Left colon (tissue), 2 donors: ENCODE measurements around the gene CD52. TPM values are rescaled to one million over a fixed set of nuclear protein-coding genes. Genes with fewer than 3 reads are reported as not detected.
A peak's percentile ranks its signal among the peaks of the same experiment; 100 is the strongest.
"Not testable (repeated sequence)": the region's sequence is repeated elsewhere in the genome, so short reads cannot be mapped to it uniquely, and the experiment has no call there.

ENCODE experiments used
- ATAC-seq: fragments of 200-7000 bp; cut with Tn5 transposase; one replicate; pipeline ENCODE4 v1.9.1; 2020; ENCODE audit warnings: mild to moderate bottlenecking, moderate library complexity
- DNase-seq, 2 donors: peaks; one replicate each; pipeline ENCODE4 v3.0.0-alpha.2; 2020
- intact Hi-C, 2 donors: fragments of 100-400 bp; cut with DNase I in 1 of 2; cut with micrococcal nuclease in 1 of 2; formaldehyde crosslinking; loops; one replicate each; pipeline versions ENCODE4 v1.11.2 to v1.14.0; 2022; cut with DNase I, micrococcal nuclease
- total RNA-seq, 2 donors: library from RNA; stranded (reverse); fragmentation: NEBNext Ultra II Directional; extraction: Animal tissue kit (Norgen Biotek cat#: 25700); gene quantifications; one replicate each; pipeline ENCODE4 v1.2.1, GENCODE V29; 2021
- donor health status: DM: no; HTN: no; CAD: no.
- donor health status: DM: yes; HTN: yes; CAD: no.

Gene CD52
- total RNA-seq, 2 donors from 2014 or later: 5.7 to 12.9 TPM

DNA sequence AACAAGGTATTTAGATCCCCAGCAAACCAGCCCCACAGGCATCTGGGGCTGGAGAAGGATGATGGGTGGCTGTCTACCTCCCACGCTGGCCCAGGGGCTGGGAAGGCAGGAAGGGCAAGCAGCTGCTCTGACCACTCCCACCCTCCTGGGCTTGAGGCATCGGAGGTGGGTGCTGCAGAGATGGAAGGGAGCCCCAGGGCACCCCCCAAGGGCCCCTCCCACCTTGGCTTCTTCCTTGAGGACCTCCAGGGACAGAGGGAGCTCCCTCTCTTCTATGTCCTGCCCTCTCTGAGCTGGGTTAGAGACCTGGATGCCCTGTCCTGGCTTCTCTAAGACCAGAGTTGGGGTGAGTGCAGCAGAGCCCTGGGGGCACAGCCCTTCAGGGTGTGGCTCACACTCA lies 3.1 kb downstream of the CD52 start:
- DNase-seq: no peak
- ATAC-seq: no peak
- intact Hi-C loops: loop anchor here in 1 of 2 donors (10.0 kb wide), 1 partner anchor 46 kb away; no protein-coding TSS in a partner anchor

DNA sequence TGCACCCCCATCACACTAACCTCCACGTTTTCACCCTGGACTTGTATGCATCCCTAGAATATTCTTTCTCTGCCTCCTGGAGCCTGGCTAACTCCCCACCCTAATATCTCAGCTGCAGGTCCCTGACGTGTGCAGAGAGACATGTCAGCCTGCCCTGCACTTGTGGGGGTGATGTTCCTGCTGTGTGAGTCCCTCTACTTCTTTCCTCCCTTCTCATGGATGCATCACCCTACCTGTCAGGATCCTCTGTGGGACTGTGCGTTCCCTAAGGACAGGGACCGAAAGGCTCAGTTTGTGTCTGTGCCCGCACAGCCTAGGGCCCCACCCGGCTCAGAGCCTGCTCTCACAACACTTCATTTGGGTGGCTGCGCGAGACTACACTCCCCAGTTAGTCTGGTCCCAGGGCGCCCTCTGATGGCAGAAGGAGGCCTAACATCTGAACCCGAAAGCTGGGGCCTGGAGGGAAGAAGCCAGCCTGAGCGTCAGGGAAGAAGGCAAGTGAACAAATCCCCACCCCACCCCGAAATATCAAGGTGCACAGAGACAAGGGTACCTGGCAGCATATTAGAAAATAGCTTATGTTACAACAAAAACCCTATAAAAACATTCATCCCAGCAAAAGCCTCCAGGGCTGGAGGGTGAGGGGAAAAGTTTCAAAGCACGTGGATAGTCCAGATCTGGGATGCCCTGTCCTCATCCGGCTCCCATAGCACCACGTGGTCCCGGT lies 3.7 kb downstream of the CD52 start:
- DNase-seq: peak; percentile 89 to 96
- intact Hi-C loops: loop anchor here (2.0 to 10.0 kb wide), 2 partner anchors 47 kb away; no protein-coding TSS in a partner anchor
- ATAC-seq: peak; percentile 91

GRCh38 chr1:26322042-26322331 lies 4.2 kb downstream of the CD52 start:
- no peak for ATAC-seq
- DNase-seq: no peak
- intact Hi-C loops: loop anchor here (2.0 to 10.0 kb wide), 2 partner anchors 47 kb away; no protein-coding TSS in a partner anchor

- no peak for ATAC-seq
- DNase-seq: no peak
- intact Hi-C loops: loop anchor here (2.0 to 10.0 kb wide), 2 partner anchors 49 kb away; no protein-coding TSS in a partner anchor
Observed at GRCh38 chr1:26323382-26323781, 5.6 kb downstream of the CD52 start.

GRCh38 chr1:26324550-26324949 lies 6.8 kb downstream of the CD52 start:
- intact Hi-C loops: loop anchor here in 1 of 2 donors (10.0 kb wide), 1 partner anchor 50 kb away; no protein-coding TSS in a partner anchor
- DNase-seq (no peak), ATAC-seq (no peak)

- no peak for DNase-seq
- intact Hi-C loops: loop anchor here in 1 of 2 donors (10.0 kb wide), 1 partner anchor 53 kb away; no protein-coding TSS in a partner anchor
- ATAC-seq: no peak
Observed at GRCh38 chr1:26327956-26328362, 10.2 kb downstream of the CD52 start.

GRCh38 chr1:26328597-26328996 lies 10.8 kb downstream of the CD52 start:
- intact Hi-C loops: loop anchor here in 1 of 2 donors (10.0 kb wide), 1 partner anchor 54 kb away; no protein-coding TSS in a partner anchor
- DNase-seq (no peak), ATAC-seq (no peak)

DNA sequence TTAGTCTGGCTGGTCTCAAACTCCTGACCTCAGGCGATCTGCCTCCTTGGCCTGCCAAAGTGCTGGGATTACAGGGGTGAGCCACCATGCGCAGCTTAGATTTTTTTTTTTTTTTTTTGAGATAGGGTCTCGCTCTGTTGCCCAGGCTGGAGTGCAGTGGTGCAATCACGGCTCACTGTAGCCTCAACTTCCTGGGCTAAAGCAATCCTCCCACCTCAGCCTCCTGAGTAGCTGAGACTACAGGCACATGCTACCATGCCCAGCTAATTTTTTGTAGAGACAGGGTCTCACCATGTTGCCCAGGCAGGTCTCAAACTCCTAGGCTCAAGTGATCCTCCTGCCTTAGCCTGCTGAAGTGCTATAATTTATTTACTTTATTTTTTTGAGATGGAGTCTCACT lies 11.6 kb downstream of the CD52 start:
- intact Hi-C loops: loop anchor here in 1 of 2 donors (10.0 kb wide), 1 partner anchor 55 kb away; no protein-coding TSS in a partner anchor

DNA sequence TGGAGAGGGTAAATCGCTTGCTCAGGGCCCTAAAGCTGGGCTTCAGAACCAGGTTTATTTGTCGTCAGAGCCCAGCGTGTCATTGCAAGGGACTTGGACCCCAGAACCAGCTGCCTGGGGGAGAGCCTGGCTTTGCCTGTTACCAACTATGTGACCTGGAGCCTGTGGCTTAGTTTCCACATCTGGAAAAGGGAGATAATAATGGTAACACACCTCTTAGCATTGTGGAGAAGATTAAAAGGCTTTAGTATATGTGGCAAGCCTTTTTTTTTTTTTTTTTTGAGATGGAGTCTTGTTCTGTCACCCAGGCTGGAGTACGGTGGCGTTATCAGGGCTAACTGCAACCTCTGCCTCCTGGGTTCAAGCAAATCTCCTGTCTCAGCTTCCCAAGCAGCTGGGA lies 12.5 kb downstream of the CD52 start:
- ATAC-seq (no peak), DNase-seq (no peak)
- intact Hi-C loops: no loop called here

More for the DNA sequence above, 11.6 kb downstream of the CD52 start:
- ATAC-seq, DNase-seq: not testable (repeated sequence)

GRCh38 chr1:26333312-26333711 lies 15.6 kb downstream of the CD52 start:
- intact Hi-C loops, ATAC-seq, DNase-seq: not testable (repeated sequence)

DNA sequence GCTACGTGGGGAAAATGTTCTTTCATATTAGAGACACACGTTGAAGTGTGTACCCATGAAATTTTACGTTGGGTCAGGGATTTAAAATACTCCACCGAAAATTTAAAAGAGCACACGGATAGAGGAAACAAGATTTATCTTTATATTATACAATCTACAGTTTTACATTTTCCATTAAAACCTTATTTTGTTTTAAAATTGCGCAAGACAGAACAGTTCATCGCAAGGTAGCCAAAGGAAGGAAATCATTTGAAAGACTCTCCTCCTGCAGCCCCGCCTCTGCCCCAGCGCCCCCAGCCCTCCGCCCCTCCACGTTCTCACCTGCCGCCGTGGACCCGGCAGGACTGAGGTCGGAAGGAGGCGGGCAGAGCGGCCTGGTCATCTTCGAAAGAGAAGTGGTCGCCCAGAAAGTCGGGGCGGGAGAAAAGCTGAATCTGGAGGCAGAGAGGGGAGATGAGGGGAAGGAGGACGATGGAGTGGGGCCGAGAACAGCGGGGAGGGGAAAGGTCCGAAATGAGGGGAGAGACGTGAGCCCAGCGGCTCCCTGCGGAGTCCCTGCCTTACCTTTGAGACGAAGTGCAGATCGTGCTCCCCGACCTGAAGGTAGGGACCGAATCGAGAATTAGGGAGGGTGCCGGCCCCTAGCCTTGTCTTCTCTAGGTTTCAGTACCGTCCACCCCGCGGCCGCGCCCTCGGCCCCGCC lies 18.2 kb downstream of the CD52 start:
- DNase-seq (no peak), ATAC-seq (peak; percentile 17)
- intact Hi-C loops: no loop called here

DNA sequence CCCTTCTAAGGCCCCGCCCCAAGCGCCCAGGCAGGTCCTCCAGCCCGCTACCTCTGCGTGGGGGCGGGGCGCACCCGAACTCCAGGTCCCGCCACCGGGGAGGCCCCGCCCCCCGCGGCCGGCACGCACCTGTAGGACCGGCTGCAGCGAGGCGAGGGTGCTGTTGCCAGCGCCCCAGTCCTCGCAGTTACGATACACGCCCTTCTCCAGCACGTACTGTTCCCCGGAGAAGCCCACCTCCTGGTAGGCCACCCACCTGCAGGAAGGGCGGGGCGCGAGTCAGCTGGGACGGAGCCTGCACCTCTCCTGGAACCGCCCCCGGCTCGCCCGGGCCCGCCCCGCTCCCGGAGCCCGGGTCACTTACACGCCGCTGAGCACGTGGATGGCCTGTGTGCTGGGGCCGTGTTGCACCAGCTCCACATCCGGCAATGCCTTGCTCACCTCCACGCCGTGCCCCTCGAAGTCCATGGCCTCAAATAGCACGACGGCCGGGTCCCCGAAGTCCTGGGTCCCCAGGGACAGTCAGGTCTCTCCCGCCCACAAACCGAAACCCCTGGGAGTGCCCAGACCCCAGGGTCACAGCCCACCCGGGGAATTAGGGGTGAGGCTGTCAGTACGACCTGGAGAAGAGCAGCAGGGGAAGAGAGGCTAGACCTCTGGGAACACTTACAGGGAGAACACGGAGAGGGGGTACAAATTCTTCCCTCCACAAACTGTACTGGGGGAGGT lies 18.9 kb downstream of the CD52 start:
- ATAC-seq: peak; percentile 97
- DNase-seq: peak; percentile 90 to 97
- intact Hi-C loops: no loop called here

- intact Hi-C loops: no loop called here
- DNase-seq (no peak), ATAC-seq (no peak)
Observed at GRCh38 chr1:26337206-26337535, 19.4 kb downstream of the CD52 start.

- DNase-seq (no peak), ATAC-seq (no peak)
- intact Hi-C loops: no loop called here
Observed at GRCh38 chr1:26337625-26338024, 19.9 kb downstream of the CD52 start.

DNA sequence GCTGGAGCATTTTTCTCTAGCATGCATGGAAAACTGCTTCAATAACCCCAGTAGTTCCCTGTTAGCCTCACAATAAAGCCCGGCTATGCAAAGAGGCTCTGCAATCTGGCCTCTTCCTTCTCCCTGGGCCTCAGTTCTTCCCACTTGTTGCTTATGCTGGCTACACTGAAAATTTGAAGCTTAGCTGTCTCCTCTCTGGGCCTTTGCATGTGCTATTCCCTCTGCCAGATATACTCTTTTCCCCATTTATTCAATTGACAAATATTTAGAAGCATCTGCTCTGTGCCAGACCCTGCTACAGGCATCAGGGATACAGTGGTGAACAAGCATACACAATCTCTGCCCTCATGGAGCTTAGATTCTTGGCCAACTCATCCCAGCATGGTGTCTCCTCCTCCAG lies 20.9 kb downstream of the CD52 start:
- ATAC-seq (no peak), DNase-seq (no peak)
- intact Hi-C loops: no loop called here

- intact Hi-C loops: no loop called here
- no peak for DNase-seq
- no peak for ATAC-seq
Observed at GRCh38 chr1:26340047-26340481, 22.3 kb downstream of the CD52 start.

GRCh38 chr1:26344147-26344920 lies 26.6 kb downstream of the CD52 start:
- ATAC-seq: no peak
- intact Hi-C loops: no loop called here
- DNase-seq: no peak

- ATAC-seq: no peak
- no peak for DNase-seq
- intact Hi-C loops: no loop called here
Observed at GRCh38 chr1:26345718-26346117, 28.0 kb downstream of the CD52 start.
